HG03439 (cell line): ENCODE data around the gene UTS2R.
A peak's percentile ranks its signal among the peaks of the same experiment; 100 is the strongest.
"Not testable (repeated sequence)": the region's sequence is repeated elsewhere in the genome, so short reads cannot be mapped to it uniquely, and the experiment has no call there.

Source experiments
- ATAC-seq: cut with Tn5 transposase; IDR thresholded peaks from one replicate; pipeline ENCODE4 v1.9.1; 2021; ENCODE audit warnings: mild to moderate bottlenecking, moderate library complexity; ENCODE audit not compliant: unreplicated experiment

Gene UTS2R

DNA sequence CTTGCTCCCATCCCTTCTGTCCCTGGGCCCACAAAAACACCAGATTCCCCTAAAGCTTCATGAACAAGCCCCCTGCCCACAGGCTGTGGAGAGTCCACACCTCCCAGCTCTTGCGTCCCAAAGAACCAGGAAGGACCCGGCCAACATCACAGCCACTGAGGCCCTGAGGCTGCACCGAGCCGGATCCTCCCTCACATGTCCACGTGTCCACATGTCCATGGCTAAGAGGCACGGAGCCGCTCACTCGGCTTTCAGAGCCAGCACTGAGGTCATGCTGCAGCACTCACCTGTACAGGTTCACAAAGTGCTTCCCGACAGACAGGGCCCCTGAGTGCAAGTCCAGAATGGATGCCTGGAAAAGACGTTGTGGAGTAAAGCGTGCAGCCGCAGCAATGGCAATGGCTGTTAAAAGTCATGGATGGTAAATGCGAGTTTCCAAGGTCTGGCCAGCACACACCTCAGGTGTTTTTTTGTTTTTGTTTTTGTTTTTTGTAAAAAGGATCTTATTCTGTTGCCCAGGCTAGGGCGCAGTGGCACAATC lies 34.6 kb downstream of the UTS2R start:
- no peak for ATAC-seq

- no peak for ATAC-seq
Observed at GRCh38 chr17:82407255-82407654, 35.7 kb downstream of the UTS2R start.

DNA sequence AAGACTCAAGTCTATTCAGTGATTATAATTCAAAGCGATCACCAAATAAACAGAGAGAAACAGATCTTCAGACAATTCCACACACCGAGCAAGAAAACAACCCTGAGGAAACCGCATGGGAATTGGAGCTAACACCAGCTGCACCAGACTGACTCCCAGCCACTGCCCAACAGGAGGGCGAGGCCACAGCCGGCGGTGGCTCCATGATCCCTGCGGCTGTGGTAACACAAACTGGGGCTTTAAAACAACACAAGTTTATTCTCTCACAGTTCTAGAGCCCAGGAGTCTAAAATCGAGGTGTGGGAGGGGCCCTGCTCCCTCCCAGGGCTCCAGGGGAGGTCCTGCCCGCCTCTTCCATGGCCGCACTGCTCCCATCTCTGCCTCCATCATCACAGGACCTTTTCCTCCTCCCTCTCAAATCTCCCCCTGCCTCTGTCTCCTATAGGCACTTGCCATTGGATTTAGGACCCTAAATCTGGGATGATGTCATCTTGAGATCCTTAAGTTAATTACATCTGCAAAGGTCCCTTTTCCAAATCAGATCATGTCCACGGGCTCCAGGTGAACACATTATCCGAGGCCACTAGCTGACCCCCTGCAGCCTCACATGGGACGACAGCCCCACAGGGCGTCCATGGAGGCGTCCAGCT lies 36.8 kb downstream of the UTS2R start:
- no peak for ATAC-seq

DNA sequence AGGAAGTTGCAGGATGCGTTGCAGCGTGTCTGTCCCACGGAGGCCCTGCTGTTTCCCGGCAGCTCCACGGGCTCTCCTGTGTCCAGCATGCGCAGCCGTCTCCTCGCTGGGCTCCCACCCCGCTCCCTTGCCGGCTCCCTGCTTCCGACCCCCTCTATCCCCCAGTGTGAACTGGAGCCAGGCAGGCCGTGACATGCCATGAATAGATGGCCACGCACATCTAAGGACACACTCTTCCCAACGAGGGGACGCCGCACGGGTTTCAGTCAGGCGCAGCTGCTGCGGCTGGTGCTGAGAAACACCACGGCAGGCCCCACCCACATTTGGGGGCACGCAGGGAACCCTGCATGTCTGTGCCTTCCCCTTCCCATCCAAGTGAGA lies 37.4 kb downstream of the UTS2R start:
- ATAC-seq = no peak

- ATAC-seq = no peak
Observed at GRCh38 chr17:82410014-82410716, 38.6 kb downstream of the UTS2R start.

GRCh38 chr17:82411396-82412053 lies 40.0 kb downstream of the UTS2R start:
- ATAC-seq = no peak

- not testable (repeated sequence) for ATAC-seq
Observed at GRCh38 chr17:82412081-82412480, 40.5 kb downstream of the UTS2R start.

DNA sequence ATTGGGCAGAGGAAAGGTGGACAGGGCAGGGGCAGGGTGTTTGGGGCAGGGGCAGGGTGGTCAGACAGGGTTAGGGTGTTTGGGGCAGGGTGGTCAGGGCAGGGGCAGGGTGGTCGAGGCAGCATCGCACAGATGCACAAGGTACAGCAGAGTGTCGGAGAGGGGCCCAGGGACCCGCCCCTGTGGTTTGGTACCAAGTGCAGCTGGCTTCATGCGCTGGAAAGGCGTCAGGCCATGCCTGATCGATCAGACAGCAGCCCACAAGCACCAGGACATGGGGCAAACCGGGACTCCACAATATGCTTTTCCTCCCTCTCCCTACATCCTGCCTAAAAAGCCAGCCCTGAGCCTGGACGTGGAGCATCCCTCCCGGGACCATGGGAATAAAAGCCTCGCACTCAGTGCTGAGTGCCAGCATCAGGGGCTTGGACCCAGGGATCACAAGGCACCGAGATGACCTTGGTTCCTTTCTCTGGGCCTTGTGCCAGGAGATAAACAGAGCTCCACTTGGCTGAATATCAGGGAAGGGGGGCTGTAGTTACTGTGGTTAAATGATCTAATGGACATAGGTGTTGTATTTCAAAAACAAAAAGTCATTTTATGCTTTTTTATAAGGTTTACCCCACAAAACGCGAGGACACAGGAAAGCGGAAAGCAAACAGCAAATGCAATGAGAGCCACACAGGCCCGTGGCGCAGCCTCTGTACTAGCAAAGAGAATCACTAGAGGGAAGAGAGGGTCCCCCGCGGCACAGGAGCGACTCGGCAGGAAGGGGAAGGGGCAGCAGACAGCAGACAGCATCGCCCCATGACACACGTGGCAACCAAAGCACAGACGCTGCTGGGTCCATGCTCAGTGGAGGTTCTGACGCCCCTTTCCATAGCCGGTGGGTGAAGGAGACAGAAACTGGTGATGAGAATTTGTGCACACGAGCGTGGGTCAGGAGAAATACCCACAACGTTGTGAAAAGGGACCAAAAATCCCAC lies 41.3 kb downstream of the UTS2R start:
- no peak for ATAC-seq

DNA sequence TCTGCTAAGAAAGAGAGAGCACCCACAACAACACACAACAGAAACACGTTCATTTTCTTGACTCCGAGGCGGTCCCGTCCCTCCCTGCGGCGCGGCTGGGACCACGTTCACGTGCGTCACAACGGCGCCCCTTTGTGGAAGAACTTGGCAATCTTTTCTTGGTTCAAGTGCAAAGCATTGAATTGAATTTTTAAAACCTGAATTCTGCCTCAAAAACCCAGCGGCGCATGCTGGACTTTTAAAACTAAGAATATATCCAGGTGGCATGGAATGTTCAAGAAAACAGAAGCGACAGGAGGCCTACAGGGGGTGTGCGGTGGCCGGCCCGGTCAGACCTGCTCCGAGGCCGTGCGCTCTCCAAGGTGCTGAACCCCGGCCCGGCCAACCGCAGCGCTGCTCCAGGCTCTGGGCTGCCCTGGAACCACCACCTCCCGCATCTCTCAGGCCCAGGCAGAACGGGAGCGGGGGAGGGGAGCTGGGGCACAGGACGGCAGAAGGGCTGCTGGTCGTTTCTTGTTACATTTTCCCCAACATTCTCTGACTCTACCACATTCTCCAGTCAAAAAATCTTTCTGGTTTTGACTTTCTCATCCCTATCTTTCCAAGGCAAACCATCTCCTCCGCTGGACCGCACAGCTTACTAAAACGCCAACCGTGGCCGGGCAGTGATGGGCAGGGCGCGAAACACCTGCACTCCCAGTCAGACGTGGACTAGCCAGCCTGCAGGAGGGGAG lies 43.1 kb downstream of the UTS2R start:
- no peak for ATAC-seq

DNA sequence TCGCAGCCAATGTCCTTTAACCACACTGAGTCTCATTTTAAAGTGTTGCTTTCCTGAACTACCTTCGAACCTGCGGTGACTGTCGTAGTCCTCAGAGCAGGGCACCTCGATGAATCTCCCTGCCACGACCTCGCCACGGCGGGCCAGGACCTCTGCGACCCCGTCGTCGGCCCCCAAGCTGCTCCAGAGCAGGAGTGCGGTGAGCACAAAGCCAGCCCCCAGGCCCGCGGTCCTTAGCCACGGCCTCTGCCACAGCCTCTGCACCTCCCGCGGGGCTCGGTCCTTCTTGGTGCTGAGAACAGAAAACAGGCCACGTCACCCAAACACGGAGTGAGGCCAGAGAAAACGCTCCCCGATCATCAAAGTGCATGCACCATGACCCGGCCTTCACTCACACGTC lies 43.8 kb downstream of the UTS2R start:
- ATAC-seq = no peak

GRCh38 chr17:82415786-82416185 lies 44.2 kb downstream of the UTS2R start:
- ATAC-seq = no peak

DNA sequence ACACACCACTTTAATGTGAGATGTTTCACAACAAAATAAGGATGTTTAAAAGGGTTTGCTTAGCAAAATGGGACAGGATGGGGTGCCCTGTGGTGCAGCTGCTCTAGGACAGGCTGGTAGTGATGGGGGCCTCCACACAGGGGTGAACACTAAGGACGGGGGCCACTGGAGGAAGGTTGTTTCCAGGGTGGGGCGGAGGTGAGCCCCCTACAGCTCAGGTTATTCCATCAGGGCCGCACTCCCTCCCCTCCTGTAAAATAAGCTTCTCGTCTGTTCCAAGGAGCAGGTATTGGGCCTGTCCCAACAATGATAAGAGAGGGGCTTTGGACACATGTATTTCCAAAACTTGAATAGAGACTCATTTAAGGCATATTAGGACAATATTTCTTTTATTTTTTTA lies 44.7 kb downstream of the UTS2R start:
- ATAC-seq = no peak

DNA sequence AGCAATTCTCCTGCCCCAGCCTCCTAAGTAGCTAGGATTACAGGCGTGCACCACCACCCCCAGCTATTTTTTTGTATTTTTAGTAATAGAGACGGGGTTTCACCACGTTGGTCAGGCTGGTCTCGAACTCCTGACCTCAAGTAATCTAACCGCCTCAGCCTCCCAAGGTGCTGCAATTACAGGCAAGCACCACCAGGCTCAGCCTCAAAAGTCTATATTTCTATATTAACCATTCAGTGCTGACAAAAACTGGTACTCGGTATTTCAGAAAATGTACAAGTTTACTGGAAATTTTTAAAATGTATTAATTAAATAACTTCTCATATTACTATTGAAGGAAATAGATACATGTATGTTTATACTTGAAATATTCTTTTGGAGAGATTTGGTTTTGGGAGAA lies 45.2 kb downstream of the UTS2R start:
- no peak for ATAC-seq

GRCh38 chr17:82418001-82418986 lies 46.7 kb downstream of the UTS2R start, which contains the start of the genes HEXD and OGFOD3:
TSS of gene HEXD (plus strand) at chr17:82418347. CDS start at chr17:82419800, 1,453 bp downstream.
TSS of gene OGFOD3 (minus strand) at chr17:82418586. CDS start at chr17:82418485, 101 bp downstream.
- ATAC-seq = peak; percentile 89

- ATAC-seq = no peak
Observed at GRCh38 chr17:82419540-82419939, 48.0 kb downstream of the UTS2R start.

GRCh38 chr17:82424001-82424862 lies 52.7 kb downstream of the UTS2R start:
- ATAC-seq = no peak

DNA sequence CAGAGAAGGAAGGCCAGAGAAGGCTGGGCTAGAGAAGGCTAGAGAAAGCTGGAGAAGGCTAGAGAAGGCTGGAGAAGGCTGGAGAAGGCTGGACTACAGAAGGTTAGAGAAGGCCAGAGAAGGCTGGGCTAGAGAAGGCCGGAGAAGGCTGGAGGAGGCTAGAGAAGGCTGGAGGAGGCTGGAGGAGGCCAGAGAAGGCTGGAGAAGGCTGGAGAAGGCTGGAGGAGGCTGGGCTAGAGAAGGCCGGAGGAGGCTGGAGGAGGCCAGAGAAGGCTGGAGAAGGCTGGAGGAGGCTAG lies 53.2 kb downstream of the UTS2R start:
- ATAC-seq = no peak
